ENCODE measurements around the gene IFNAR2.

Gene IFNAR2

DNA sequence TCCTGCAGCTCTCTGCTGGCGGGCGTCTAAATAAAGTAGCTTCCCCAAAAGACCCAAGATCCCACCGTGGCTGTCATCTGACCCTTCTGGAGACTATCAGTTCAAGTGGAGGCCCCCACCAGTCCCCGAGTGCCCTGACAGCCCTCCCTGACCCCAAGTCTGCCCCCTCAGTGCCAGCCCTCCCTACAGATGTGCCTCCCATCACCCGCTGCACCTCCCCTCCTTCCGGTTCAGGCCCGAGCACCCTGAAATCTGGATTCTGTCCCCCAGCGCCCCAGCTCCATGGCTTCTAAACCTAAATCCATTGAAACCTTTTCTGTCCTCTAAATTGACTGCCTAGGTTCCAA lies 37.0 kb downstream of the IFNAR2 start:
- DNase-seq = peak in 7 of 51 donors; percentile 28 to 51 (median 41)

DNA sequence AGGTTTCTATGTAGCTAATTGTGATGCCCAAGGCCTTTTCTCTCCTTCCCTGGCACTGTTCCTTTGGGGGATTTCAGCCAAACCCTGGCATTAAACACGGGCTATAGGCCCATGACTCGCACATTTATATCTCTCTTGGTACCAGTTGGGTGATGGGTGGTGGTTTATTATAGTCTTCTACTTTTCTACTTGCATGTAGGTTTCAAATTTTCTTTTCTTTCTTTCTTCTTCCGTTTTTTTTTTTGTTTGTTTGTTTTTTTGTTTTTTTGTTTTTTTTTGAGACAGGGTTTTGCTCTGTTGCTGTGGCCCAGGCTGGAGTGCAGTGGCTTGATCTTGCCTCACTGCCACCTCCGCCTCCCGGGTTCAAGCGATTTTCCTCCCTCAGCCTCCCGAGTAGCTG lies 37.5 kb downstream of the IFNAR2 start:
- no peak for DNase-seq

DNA sequence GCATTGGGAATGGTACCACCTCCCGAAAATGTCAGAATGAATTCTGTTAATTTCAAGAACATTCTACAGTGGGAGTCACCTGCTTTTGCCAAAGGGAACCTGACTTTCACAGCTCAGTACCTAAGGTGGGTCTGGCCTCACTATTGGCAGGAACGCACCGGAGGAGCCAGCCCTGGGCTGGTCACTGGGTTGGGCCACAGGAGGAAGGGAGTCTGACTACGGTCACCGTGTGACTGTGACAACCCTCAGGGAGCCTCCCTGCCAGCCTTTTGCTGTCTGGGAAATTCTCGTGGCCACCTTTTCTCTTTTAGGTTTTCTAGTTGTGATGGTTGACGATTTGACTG lies 38.6 kb downstream of the IFNAR2 start:
- DNase-seq = no peak

DNA sequence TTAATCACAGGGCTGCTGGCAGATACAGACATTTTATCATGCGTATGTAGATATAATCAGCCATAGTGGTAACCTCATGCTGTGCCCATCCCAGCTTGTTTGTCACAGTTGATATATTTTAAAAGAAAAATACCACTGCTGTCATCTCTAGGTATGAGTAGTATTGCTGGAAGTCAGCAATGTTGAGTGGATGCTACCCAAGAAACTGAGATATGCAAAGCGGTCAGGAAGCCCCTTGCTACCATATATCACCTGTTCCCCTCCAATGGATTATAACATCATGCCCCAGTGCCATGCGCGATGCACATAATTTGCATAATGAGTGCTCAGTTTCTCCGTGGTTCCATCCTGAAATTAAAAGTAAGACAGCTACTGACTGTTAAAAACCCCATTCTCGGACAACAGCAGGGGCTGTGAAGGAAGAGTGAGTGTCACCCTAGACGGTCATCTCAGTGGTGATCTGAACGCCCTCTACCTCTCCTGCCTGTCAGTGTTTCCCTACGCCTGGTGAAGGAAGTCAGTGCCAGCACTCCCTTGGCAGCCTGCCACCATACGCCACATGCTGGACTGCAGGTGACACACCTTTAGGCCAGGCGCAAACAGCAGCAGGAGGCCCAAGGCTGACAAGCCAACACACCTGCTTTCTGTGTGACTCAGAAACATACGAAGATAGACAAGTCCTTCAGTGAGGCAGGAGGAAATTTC lies 39.2 kb downstream of the IFNAR2 start:
- no peak for DNase-seq

DNA sequence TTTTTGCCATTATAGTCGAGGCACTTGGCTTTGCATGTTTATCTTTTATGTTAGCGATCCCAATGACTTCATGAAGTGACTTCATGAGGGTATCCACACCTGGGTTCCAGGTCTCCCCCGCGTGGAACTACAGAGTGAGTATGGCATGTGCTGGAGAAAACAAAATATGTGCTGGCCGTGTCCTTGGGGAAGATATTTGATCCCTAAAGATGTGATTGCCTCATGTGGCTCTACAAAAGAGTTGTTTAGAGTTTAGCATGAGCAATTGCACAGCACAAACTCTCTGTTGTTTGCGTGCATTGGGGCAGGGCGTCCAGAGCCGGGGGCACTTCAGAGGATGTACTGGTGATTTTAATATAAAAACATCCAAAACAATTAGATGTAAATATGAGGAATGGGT lies 41.2 kb downstream of the IFNAR2 start:
- DNase-seq = no peak

DNA sequence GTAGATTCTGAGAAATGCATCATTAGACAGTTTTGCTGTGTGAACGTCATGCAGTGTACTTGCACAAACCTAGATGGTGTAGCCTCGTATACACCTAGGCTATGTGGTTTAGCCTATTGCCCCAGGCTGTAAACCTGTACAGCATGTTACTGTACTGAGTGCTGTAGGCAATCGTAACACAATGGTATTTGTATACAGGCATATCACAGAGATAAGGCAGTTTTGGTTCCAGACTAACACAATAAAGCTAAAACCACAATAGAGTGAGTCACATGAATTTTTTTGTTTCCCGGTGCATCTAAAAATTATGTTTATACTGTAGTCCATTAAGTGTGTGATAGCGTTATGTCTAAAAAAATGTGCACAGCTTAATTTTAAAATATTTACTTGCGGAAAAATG lies 43.3 kb downstream of the IFNAR2 start:
- DNase-seq = no peak

DNA sequence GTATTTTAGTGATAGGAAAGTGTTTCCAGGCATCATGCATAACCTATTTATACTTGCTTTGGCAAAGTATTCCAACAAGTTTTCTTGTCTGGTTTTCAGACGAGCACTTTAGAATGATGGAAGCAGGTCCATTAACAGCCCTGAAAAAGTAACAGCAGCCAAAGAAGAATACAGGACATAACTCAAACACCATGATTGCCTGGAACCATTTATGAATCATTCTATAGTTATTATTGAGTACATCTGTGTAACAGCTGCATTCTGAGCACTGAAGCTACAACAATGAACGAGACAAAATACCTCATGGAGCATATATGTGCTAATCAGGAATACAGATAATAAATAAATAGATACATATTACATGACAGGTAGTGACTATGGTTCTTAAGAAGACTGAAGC lies 49.0 kb downstream of the IFNAR2 start:
- no peak for DNase-seq

DNA sequence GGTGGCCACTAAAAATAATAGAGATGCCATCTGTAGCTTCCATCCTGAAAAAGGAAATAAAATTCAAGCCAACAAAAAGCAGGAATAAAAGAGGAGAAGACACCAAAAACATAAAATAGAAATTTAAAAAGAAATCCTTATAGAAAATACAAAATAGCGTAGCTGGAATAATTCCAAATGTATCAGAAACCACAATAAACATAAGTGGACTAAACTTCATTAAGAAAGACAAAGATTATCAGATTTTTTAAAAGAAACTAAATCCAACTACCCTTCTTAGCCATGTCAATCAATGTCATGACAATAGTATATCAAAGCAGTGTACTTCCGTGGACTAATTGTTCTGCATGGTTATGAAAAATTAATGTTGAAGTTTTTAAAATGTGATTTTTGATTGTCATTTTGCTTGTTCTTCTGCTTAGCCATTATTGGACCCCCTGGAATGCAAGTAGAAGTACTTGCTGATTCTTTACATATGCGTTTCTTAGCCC lies 49.6 kb downstream of the IFNAR2 start:
- no peak for DNase-seq
